Measurements from ENCODE around the gene EXT2.

The EXT2 gene

GRCh38 chr11:44088377-44088776 is 7.1 kb upstream of the EXT2 start:
- DNase-seq = no peak

- no peak for DNase-seq
Measured at GRCh38 chr11:44088871-44089270, 6.6 kb upstream of the EXT2 start.

- no peak for DNase-seq
Measured at GRCh38 chr11:44090539-44090938, 4.9 kb upstream of the EXT2 start.

- DNase-seq = peak; percentile 58
Measured at GRCh38 chr11:44094260-44094868, 1.1 kb upstream of the EXT2 start.

GRCh38 chr11:44096360-44097185 is 1.1 kb downstream of the EXT2 start:
- no peak for DNase-seq

- no peak for DNase-seq
Measured at GRCh38 chr11:44097821-44098220, 2.3 kb downstream of the EXT2 start.

GRCh38 chr11:44101098-44101497 is 5.6 kb downstream of the EXT2 start:
- DNase-seq = no peak

GRCh38 chr11:44104481-44105294 is 9.2 kb downstream of the EXT2 start:
- DNase-seq = no peak

- no peak for DNase-seq
Measured at GRCh38 chr11:44108260-44108659, 12.8 kb downstream of the EXT2 start.

- no peak for DNase-seq
Measured at GRCh38 chr11:44110231-44110679, 14.8 kb downstream of the EXT2 start.

- no peak for DNase-seq
Measured at GRCh38 chr11:44112091-44112821, 16.8 kb downstream of the EXT2 start.

- DNase-seq = no peak
Measured at GRCh38 chr11:44113018-44113417, 17.5 kb downstream of the EXT2 start.

- DNase-seq = no peak
Measured at GRCh38 chr11:44113572-44113971, 18.1 kb downstream of the EXT2 start.

- no peak for DNase-seq
Measured at GRCh38 chr11:44116234-44116830, 20.9 kb downstream of the EXT2 start.

GRCh38 chr11:44120169-44120568 is 24.7 kb downstream of the EXT2 start:
- DNase-seq = no peak

- DNase-seq = no peak
Measured at GRCh38 chr11:44125598-44125997, 30.1 kb downstream of the EXT2 start.

GRCh38 chr11:44126304-44126703 is 30.8 kb downstream of the EXT2 start:
- DNase-seq = no peak

GRCh38 chr11:44127130-44127529 is 31.7 kb downstream of the EXT2 start:
- no peak for DNase-seq

- no peak for DNase-seq
Measured at GRCh38 chr11:44128729-44129128, 33.3 kb downstream of the EXT2 start.

- DNase-seq = no peak
Measured at GRCh38 chr11:44130751-44131150, 35.3 kb downstream of the EXT2 start.

- DNase-seq = no peak
Measured at GRCh38 chr11:44133335-44133946, 38.0 kb downstream of the EXT2 start.

GRCh38 chr11:44134625-44135024 is 39.1 kb downstream of the EXT2 start:
- DNase-seq = no peak

Data from NCI-H2107 (cell line).